ENCODE results near the gene SLC22A12. TPM values are rescaled to one million over a fixed set of nuclear protein-coding genes. Genes with fewer than 3 reads are reported as not detected.

Gene SLC22A12
- total and polyA plus RNA-seq, 2 of the 8 experiments (the other 6 are each of a cell fraction or from before 2014, with no cell fraction given) = not detected

- no peak for TF ChIP-seq SP1 (IDR thresholded peaks at IDR 0.05; ENCODE audit: low read depth, low read length)
- TF ChIP-seq SIN3A (conservative IDR thresholded peaks at IDR 0.05 in 1 of 2, IDR thresholded peaks at IDR 0.05 in 1 of 2; ENCODE audit: low read depth in 1 of 2, low read length in 2 of 2) = no peak
- TF ChIP-seq ASH2L (IDR thresholded peaks at IDR 0.05; ENCODE audit: low read length) = peak; percentile 36
- TF ChIP-seq TAF1 (IDR thresholded peaks at IDR 0.05; ENCODE audit: low read depth, low read length) = 0 out of 2 replicates have a peak, but pooled peaks have one; percentile 40
- no peak for TF ChIP-seq JUND (IDR thresholded peaks at IDR 0.05; ENCODE audit: low read length)
- TF ChIP-seq, protein P1, sequence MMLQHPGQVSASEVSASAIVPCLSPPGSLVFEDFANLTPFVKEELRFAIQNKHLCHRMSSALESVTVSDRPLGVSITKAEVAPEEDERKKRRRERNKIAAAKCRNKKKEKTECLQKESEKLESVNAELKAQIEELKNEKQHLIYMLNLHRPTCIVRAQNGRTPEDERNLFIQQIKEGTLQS (IDR thresholded peaks at IDR 0.05; ENCODE audit: insufficient read depth, low read depth, low read length) = peak; percentile 81
- TF ChIP-seq POLR2A (IDR thresholded peaks at IDR 0.05; ENCODE audit: control extremely low read depth in 1 of 2, low read depth in 2 of 2, low read length in 2 of 2) = peak in 1 of 2 experiments; percentile 31; a peak in 2 of 3 replicates
Observed at GRCh38 chr11:64566042-64566914, 24.7 kb upstream of the SLC22A12 start (continued).

All from H1 (cell line).